H1 (cell line): ENCODE measurements around the gene SLFN12L. TPM values are rescaled to one million over a fixed set of nuclear protein-coding genes. Genes with fewer than 3 reads are reported as not detected.

Experiments used
- PHF8 ChIP-seq: fragments of 200-600 bp; sonication (generic); conservative IDR thresholded peaks from 2 replicates; pipeline ENCODE4 v1.7.1; 2012; ENCODE audit warnings: low read depth, mild to moderate bottlenecking, inconsistent platforms, low read length, moderate library complexity
- polyA plus RNA-seq, 7 experiments: library from polyadenylated mRNA; depleted of rRNA in 3 of 7; stranded (reverse) in 5 of 7; unstranded in 2 of 7; fragments of >200 nt in 5 of 7; fragments of 200-250 nt in 2 of 7; gene quantifications; 1 replicate in 5 of 7; 2 replicates in 1 of 7; 4 replicates in 1 of 7; pipeline versions ENCODE4 v1.2.1 to v1.2.3, GENCODE V29; 2011 to 2013; ENCODE audit warnings: missing spikeins in 2 of 7, mixed read lengths in 2 of 7
- total RNA-seq: library from RNA; stranded (reverse); fragmentation: NEBNext Ultra II Directional; extraction: Animal tissue kit (Norgen Biotek cat#: 25700); gene quantifications from 2 replicates; pipeline ENCODE4 v1.2.1, GENCODE V29; 2021

SLFN12L gene
- total and polyA plus RNA-seq, 2 of the 8 experiments (the other 6 are each of a cell fraction or from before 2014, with no cell fraction given): not detected

DNA sequence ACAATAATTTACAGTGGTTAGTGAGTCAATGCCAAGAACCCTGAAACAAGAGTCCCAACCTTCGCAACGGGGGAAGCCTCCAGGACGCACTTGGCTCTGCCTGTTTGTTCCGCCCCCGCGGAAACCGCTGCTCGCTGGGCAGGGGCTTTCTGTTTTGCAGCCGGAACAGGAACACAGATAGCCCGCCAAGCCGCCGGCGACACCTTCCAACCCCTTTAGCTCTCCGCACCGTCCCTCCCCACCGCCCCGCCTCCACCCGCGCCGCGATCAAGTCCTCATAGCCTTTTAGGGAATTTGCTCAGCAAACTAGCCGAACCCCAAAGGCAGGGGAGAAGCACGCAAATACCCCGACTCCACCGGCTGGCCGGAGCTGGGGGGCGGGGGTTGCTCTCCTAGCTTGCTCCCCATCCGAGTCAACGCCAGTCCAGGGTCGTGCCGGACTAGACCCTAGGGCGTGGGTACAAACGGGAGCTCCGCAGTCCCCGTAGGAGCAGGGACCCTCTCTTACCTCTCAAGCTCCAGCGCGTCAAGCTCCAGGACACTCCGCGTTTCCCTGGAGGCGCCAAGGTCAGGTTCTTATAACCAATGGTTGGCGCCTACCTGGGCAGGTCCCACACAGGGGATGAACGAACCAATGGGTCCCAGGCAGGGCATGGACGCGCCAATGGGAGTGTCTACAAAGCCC is 89.1 kb downstream of the SLFN12L start, which contains the start of gene SLFN13 (continued):
- TF ChIP-seq PHF8: peak; percentile 75
